Stimulated activated memory B cell treated with anti-CD40 and anti-IgM and Interleukin-4, amounts not matched to agents 10 μg/mL and 1 μg/mL and 100 μg/mL, for 72 hours (primary cell): ENCODE results near the gene SSPN.

Source experiments
- ATAC-seq: fragments of 150-1000 bp; cut with Tn5 transposase; 2 replicates; pipeline ENCODE4 v1.10.0; 2021
- H3K27ac Mint-ChIP-seq: one replicate; pipeline ENCODE4 v1.8.0; 2022; ENCODE audit warnings: mild to moderate bottlenecking, mixed read lengths
- H3K27me3 Mint-ChIP-seq: one replicate; pipeline ENCODE4 v1.8.0; 2022; ENCODE audit warnings: mixed read lengths
- H3K36me3 Mint-ChIP-seq: one replicate; pipeline ENCODE4 v1.8.0; 2022; ENCODE audit warnings: mixed read lengths
- H3K4me1 Mint-ChIP-seq: one replicate; pipeline ENCODE4 v1.8.0; 2022; ENCODE audit warnings: mixed read lengths
- H3K4me3 Mint-ChIP-seq: one replicate; pipeline ENCODE4 v1.8.0; 2022; ENCODE audit warnings: mild to moderate bottlenecking, moderate library complexity, mixed read lengths
- H3K9me3 Mint-ChIP-seq: one replicate; pipeline ENCODE4 v1.8.0; 2022; ENCODE audit warnings: mixed read lengths

Gene SSPN

GRCh38 chr12:26203167-26203780 is 7.9 kb downstream of the SSPN start:
- H3K4me1 Mint-ChIP-seq = peaks cover 11% of the 10 kb centered on the region
- no peak overlapping the region for H3K4me3 Mint-ChIP-seq
- H3K27ac Mint-ChIP-seq = no peak overlapping the region
- H3K9me3 Mint-ChIP-seq = no peaks in the 10 kb centered on the region
- H3K27me3 Mint-ChIP-seq = no peaks in the 10 kb centered on the region
- no peaks in the 10 kb centered on the region for H3K36me3 Mint-ChIP-seq
- ATAC-seq = no peak

- H3K36me3 Mint-ChIP-seq = no peaks in the 10 kb centered on the region
- H3K4me1 Mint-ChIP-seq = peaks cover 22% of the 10 kb centered on the region
- H3K27ac Mint-ChIP-seq = no peak overlapping the region
- no peak for ATAC-seq
- H3K27me3 Mint-ChIP-seq = no peaks in the 10 kb centered on the region
- H3K9me3 Mint-ChIP-seq = no peaks in the 10 kb centered on the region
- no peak overlapping the region for H3K4me3 Mint-ChIP-seq
Observed at GRCh38 chr12:26204612-26205289, 9.4 kb downstream of the SSPN start.

GRCh38 chr12:26205298-26205697 is 9.9 kb downstream of the SSPN start:
- H3K27me3 Mint-ChIP-seq = no peaks in the 10 kb centered on the region
- no peaks in the 10 kb centered on the region for H3K9me3 Mint-ChIP-seq
- ATAC-seq = no peak

GRCh38 chr12:26205941-26206340 is 10.6 kb downstream of the SSPN start:
- Mint-ChIP-seq H3K36me3 (no peaks in the 10 kb centered on the region), H3K27ac (no peak overlapping the region), H3K4me1 (peaks cover 33% of the 10 kb centered on the region), H3K4me3 (no peak overlapping the region), H3K27me3 (no peaks in the 10 kb centered on the region), H3K9me3 (no peaks in the 10 kb centered on the region)
- ATAC-seq = no peak

More at GRCh38 chr12:26205298-26205697, 9.9 kb downstream of the SSPN start:
- Mint-ChIP-seq H3K27ac (no peak overlapping the region), H3K36me3 (no peaks in the 10 kb centered on the region), H3K4me3 (no peak overlapping the region), H3K4me1 (peaks cover 26% of the 10 kb centered on the region)

GRCh38 chr12:26211331-26211730 is 16.0 kb downstream of the SSPN start:
- ATAC-seq = no peak
- Mint-ChIP-seq H3K9me3 (no peaks in the 10 kb centered on the region), H3K36me3 (no peaks in the 10 kb centered on the region), H3K4me1 (peaks cover 31% of the 10 kb centered on the region), H3K4me3 (no peak overlapping the region), H3K27ac (peak overlapping the region; percentile 62), H3K27me3 (no peaks in the 10 kb centered on the region)

GRCh38 chr12:26212396-26212795 is 17.0 kb downstream of the SSPN start:
- ATAC-seq = no peak
- no peaks in the 10 kb centered on the region for H3K9me3 Mint-ChIP-seq
- H3K36me3 Mint-ChIP-seq = no peaks in the 10 kb centered on the region
- no peaks in the 10 kb centered on the region for H3K27me3 Mint-ChIP-seq
- H3K4me1 Mint-ChIP-seq = peaks cover 31% of the 10 kb centered on the region
- no peak overlapping the region for H3K27ac Mint-ChIP-seq
- H3K4me3 Mint-ChIP-seq = no peak overlapping the region

- Mint-ChIP-seq H3K27ac (no peak overlapping the region), H3K4me3 (no peak overlapping the region), H3K36me3 (no peaks in the 10 kb centered on the region), H3K9me3 (no peaks in the 10 kb centered on the region), H3K27me3 (no peaks in the 10 kb centered on the region), H3K4me1 (peaks cover 31% of the 10 kb centered on the region)
- no peak for ATAC-seq
Observed at GRCh38 chr12:26212988-26213387, 17.6 kb downstream of the SSPN start.

GRCh38 chr12:26214121-26214520 is 18.7 kb downstream of the SSPN start:
- H3K4me3 Mint-ChIP-seq = no peak overlapping the region
- H3K36me3 Mint-ChIP-seq = no peaks in the 10 kb centered on the region
- no peaks in the 10 kb centered on the region for H3K27me3 Mint-ChIP-seq
- H3K4me1 Mint-ChIP-seq = peaks cover 27% of the 10 kb centered on the region
- H3K9me3 Mint-ChIP-seq = no peaks in the 10 kb centered on the region
- H3K27ac Mint-ChIP-seq = no peak overlapping the region
- ATAC-seq = no peak

GRCh38 chr12:26219736-26220135 is 24.4 kb downstream of the SSPN start:
- no peaks in the 10 kb centered on the region for H3K4me1 Mint-ChIP-seq
- no peaks in the 10 kb centered on the region for H3K27me3 Mint-ChIP-seq
- H3K27ac Mint-ChIP-seq = no peak overlapping the region
- no peaks in the 10 kb centered on the region for H3K9me3 Mint-ChIP-seq
- H3K4me3 Mint-ChIP-seq = no peak overlapping the region
- no peaks in the 10 kb centered on the region for H3K36me3 Mint-ChIP-seq
- ATAC-seq = no peak

GRCh38 chr12:26224657-26225056 is 29.3 kb downstream of the SSPN start:
- peaks cover 5% of the 10 kb centered on the region for H3K36me3 Mint-ChIP-seq
- H3K9me3 Mint-ChIP-seq = no peaks in the 10 kb centered on the region
- peaks cover 14% of the 10 kb centered on the region for H3K4me1 Mint-ChIP-seq
- no peak overlapping the region for H3K27ac Mint-ChIP-seq
- no peak for ATAC-seq
- H3K27me3 Mint-ChIP-seq = no peaks in the 10 kb centered on the region
- H3K4me3 Mint-ChIP-seq = no peak overlapping the region

GRCh38 chr12:26226122-26226521 is 30.7 kb downstream of the SSPN start:
- no peak for ATAC-seq
- Mint-ChIP-seq H3K36me3 (peaks cover 9% of the 10 kb centered on the region), H3K4me1 (peaks cover 14% of the 10 kb centered on the region), H3K9me3 (no peaks in the 10 kb centered on the region), H3K27me3 (no peaks in the 10 kb centered on the region), H3K27ac (peak overlapping the region; percentile 35), H3K4me3 (no peak overlapping the region)

GRCh38 chr12:26226629-26227360 is 31.4 kb downstream of the SSPN start:
- peak overlapping the region; percentile 35 for H3K27ac Mint-ChIP-seq
- H3K27me3 Mint-ChIP-seq = no peaks in the 10 kb centered on the region
- H3K36me3 Mint-ChIP-seq = peaks cover 9% of the 10 kb centered on the region
- peak overlapping the region; percentile 75 for H3K4me3 Mint-ChIP-seq
- peaks cover 14% of the 10 kb centered on the region for H3K4me1 Mint-ChIP-seq
- ATAC-seq = no peak
- no peaks in the 10 kb centered on the region for H3K9me3 Mint-ChIP-seq

GRCh38 chr12:26227361-26227745 is 32.0 kb downstream of the SSPN start:
- no peaks in the 10 kb centered on the region for H3K9me3 Mint-ChIP-seq
- peaks cover 14% of the 10 kb centered on the region for H3K4me1 Mint-ChIP-seq
- H3K27me3 Mint-ChIP-seq = no peaks in the 10 kb centered on the region
- H3K4me3 Mint-ChIP-seq = no peak overlapping the region
- H3K36me3 Mint-ChIP-seq = peaks cover 9% of the 10 kb centered on the region
- ATAC-seq = no peak
- no peak overlapping the region for H3K27ac Mint-ChIP-seq

- H3K27me3 Mint-ChIP-seq = no peaks in the 10 kb centered on the region
- no peak for ATAC-seq
- no peak overlapping the region for H3K4me3 Mint-ChIP-seq
- peaks cover 9% of the 10 kb centered on the region for H3K36me3 Mint-ChIP-seq
- H3K9me3 Mint-ChIP-seq = no peaks in the 10 kb centered on the region
- H3K27ac Mint-ChIP-seq = no peak overlapping the region
- H3K4me1 Mint-ChIP-seq = peaks cover 14% of the 10 kb centered on the region
Observed at GRCh38 chr12:26229910-26230309, 34.5 kb downstream of the SSPN start.

- no peaks in the 10 kb centered on the region for H3K9me3 Mint-ChIP-seq
- H3K36me3 Mint-ChIP-seq = peaks cover 13% of the 10 kb centered on the region
- no peak for ATAC-seq
- H3K4me3 Mint-ChIP-seq = no peak overlapping the region
- H3K4me1 Mint-ChIP-seq = peaks cover 5% of the 10 kb centered on the region
- no peak overlapping the region for H3K27ac Mint-ChIP-seq
- H3K27me3 Mint-ChIP-seq = no peaks in the 10 kb centered on the region
Observed at GRCh38 chr12:26231470-26231869, 36.1 kb downstream of the SSPN start.

- peaks cover 13% of the 10 kb centered on the region for H3K36me3 Mint-ChIP-seq
Observed at GRCh38 chr12:26231921-26232320, 36.5 kb downstream of the SSPN start.

More at GRCh38 chr12:26231921-26232320, 36.5 kb downstream of the SSPN start:
- H3K4me3 Mint-ChIP-seq = no peak overlapping the region
- H3K27me3 Mint-ChIP-seq = no peaks in the 10 kb centered on the region
- H3K4me1 Mint-ChIP-seq = peaks cover under 1% of the 10 kb centered on the region
- ATAC-seq = no peak
- H3K9me3 Mint-ChIP-seq = no peaks in the 10 kb centered on the region
- H3K27ac Mint-ChIP-seq = no peak overlapping the region
